Ishikawa (cell line): ENCODE data around the gene RBMS1.

Source experiments
- CEBPB ChIP-seq: IDR thresholded peaks from 2 replicates; pipeline ENCODE4 v1.6.1; 2012
- CREB1 ChIP-seq: IDR thresholded peaks from 2 replicates; pipeline ENCODE4 v1.6.1; 2012; ENCODE audit warnings: low read depth
- EGR1 ChIP-seq: IDR thresholded peaks from 2 replicates; pipeline ENCODE4 v1.6.1; 2012
- EP300 ChIP-seq: IDR thresholded peaks from 2 replicates; pipeline ENCODE4 v1.6.1; 2012; ENCODE audit warnings: borderline replicate concordance
- FOXM1 ChIP-seq: IDR thresholded peaks from 2 replicates; pipeline ENCODE4 v1.6.1; 2012; ENCODE audit warnings: low read depth, borderline replicate concordance
- NFIC ChIP-seq: IDR thresholded peaks from 2 replicates; pipeline ENCODE4 v1.6.1; 2012
- RAD21 ChIP-seq: IDR thresholded peaks from 2 replicates; pipeline ENCODE4 v1.6.1; 2012; ENCODE audit warnings: low read depth
- TAF1 ChIP-seq: IDR thresholded peaks from 2 replicates; pipeline ENCODE4 v1.6.1; 2012; ENCODE audit warnings: low read depth, mild to moderate bottlenecking
- TCF12 ChIP-seq: IDR thresholded peaks from 2 replicates; pipeline ENCODE4 v1.6.1; 2012; ENCODE audit warnings: low read depth
- TEAD4 ChIP-seq: IDR thresholded peaks from 2 replicates; pipeline ENCODE4 v1.6.1; 2012
- YY1 ChIP-seq: IDR thresholded peaks from 2 replicates; pipeline ENCODE4 v1.6.1; 2012; ENCODE audit warnings: low read depth
- ZBTB7A ChIP-seq: IDR thresholded peaks from 2 replicates; pipeline ENCODE4 v1.6.1; 2012; ENCODE audit warnings: low read depth
- TF ChIP-seq, protein P1 (sequence below): IDR thresholded peaks from 2 replicates; pipeline ENCODE4 v1.6.1; 2012
- TF ChIP-seq, protein P2 (sequence below): IDR thresholded peaks from 2 replicates; pipeline ENCODE4 v1.6.1; 2012
- TF ChIP-seq, protein P3 (sequence below): IDR thresholded peaks from 2 replicates; pipeline ENCODE4 v1.6.1; 2012; ENCODE audit warnings: low read depth, mild to moderate bottlenecking

RBMS1 gene

DNA sequence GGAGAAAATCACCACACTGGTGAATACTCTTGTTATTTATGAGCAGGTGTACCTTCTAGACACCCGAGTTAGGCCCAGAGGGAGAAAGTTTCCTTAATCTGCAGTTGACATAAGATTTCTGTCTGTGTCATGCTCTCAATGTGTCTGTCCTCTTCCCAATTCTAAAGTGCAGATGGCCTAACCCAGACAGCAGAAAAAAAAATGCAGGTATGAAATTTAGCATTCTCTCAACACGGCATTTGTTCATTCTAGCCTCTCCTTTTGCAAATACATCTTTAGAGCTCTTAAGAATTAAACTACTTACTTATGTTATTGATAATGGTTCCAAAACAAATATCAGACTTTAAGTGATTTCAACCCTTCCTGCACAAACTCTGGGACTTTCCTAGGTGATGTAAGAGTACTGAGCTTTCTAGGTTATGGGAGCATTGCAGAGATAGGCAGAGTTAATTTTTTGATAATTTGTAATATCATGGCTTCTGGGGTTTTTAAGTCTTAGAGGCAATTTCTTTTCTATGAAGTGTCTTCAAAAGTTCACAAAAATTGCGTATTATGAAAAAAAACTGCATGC lies 260.6 kb downstream of the RBMS1 start:
- TF ChIP-seq TAF1 (no peak), NFIC (no peak), EGR1 (no peak), FOXM1 (no peak)
- TF ChIP-seq, protein P1, sequence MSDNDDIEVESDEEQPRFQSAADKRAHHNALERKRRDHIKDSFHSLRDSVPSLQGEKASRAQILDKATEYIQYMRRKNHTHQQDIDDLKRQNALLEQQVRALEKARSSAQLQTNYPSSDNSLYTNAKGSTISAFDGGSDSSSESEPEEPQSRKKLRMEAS = no peak
- TF ChIP-seq, protein P2, sequence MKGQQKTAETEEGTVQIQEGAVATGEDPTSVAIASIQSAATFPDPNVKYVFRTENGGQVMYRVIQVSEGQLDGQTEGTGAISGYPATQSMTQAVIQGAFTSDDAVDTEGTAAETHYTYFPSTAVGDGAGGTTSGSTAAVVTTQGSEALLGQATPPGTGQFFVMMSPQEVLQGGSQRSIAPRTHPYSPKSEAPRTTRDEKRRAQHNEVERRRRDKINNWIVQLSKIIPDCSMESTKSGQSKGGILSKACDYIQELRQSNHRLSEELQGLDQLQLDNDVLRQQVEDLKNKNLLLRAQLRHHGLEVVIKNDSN = no peak

DNA sequence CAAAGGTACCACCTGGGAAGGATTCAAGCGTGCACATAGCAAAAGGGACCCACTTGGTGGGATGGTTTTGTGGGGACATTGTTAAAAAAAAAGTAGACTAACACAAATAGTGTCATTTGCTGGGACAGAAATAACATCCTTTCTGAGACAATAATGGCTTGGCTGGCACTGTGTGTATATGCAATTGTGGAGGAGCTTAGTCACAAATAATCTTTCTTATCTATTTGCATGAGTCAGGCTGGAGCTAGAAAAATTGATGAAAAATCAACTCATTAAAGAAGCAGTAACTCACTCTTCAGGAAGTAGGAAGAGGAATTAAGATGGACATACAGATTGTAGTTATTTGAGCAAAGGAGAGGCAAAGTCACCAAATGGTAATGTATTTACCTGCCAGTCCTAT lies 264.0 kb downstream of the RBMS1 start:
- no peak for TF ChIP-seq YY1
- no peak for TF ChIP-seq TEAD4

DNA sequence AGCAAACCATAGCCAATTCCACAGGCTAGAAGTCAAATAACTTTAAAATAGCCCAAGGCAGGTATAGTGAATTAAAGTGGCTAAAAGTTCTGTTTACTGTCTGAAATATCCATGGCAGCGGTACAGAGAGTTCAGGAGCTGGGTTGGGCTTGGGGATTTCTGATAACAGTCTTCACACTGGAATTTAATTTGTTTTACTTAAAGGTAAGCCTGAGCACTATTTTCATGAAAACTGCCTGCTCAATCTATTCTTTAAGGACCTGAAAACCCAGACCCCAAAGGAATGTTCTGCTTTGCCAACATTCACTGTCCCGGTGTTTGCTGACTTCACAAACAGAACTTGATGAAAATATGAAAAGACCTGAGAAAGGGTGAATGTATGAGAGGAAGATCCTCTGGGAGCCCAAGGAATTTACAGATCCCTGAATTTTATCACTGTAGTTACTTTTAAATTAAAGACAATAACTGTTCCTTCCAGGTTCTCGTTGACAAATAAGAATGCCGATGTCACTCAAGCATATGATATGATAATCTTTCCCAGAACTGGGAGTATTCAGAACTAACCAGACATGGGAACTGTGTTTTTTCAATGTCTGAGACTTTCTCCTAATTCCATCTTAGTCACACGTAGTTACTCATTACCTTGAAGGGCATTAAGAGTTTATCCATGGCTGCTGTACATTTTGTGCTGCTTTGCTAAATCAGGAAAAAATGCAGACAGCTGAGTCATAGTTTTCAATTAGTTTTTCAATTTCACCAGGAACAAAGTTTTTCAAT lies 265.3 kb downstream of the RBMS1 start:
- TF ChIP-seq YY1 (no peak), FOXM1 (no peak), CREB1 (no peak), EP300 (peak; percentile 74; the same call in 1 of the 2 replicates), TCF12 (peak; percentile 36; the same call in 1 of the 2 replicates), TAF1 (no peak), NFIC (peak; percentile 21; the same call in 1 of the 2 replicates), ZBTB7A (no peak), RAD21 (no peak), EGR1 (no peak)
- TF ChIP-seq, protein P1 = 0 out of 2 replicates have a peak, but pooled peaks have one; percentile 34
- TF ChIP-seq, protein P2 = no peak

DNA sequence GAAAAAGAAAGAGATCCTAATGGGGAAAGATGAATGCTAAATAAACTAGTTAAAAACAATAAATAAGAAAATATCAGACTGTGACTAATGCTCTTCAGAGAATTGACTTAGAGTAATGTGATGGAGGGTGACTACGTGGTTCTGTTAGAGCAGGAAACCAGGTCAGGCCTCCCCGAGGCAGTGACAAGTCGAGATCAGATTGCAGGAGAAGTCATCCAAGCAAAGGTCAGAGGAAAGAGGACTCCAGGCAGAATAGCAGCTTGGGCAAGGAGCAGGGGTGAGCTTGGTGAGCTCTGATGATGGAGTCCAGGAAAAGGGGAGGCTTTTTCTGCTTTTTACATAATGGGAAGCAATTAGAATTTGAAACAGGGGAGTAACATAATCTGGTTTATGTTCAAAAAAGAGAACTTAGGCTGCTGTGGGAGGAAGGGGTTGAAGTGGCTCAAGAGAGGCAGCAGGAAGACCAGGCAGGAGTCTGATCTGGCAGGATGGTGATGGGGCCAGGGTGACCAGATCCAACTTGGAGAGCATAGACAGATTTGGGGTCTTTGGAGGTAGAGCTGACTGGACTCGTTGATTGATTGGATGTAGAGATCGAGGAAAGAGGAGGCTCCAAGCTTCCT lies 266.2 kb downstream of the RBMS1 start:
- TF ChIP-seq NFIC = no peak
- TF ChIP-seq, protein P1 = 0 out of 2 replicates have a peak, but pooled peaks have one; percentile 11

DNA sequence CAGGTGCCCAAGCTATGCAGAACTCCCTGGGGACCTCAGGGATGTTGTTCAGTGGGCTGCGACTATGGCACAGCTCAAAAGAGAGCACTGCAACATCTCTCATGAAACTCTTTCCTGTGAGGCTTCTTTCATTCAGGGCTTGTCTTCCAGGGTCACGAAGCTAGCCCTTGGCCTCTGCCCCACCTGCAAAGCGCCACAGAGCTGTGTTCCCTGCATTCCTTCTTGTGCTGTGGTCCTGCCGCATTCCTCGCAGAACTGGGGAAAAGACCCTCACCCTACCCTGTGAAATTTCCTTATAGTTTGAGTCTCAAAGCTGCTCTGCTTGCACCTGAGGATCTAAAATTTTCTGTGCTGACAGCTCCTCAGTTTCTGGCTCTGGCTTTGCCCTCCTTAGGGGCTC lies 267.2 kb downstream of the RBMS1 start:
- TF ChIP-seq CEBPB (no peak), EP300 (0 out of 2 replicates have a peak, but pooled peaks have one; percentile 7)

DNA sequence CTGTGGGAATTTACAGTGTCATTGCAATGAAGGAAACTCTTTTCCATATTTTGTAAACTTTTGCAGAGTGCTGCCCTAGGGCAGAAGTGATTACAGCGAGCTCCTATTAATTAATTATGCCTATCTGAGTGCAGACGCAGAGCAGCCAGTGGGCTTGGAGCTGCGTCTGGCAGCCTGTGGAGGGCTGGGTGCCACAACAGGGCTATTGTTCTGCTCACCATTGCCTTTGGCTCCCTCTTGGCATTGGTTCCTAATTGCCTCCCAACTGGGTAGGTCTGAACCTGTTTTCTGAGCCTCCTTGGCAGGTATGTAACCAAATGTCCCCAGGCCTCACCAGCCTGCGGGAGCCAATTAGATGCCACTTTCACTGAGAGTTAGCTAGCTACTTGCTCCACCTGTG lies 267.9 kb downstream of the RBMS1 start:
- TF ChIP-seq, protein P2 = no peak
- TF ChIP-seq TEAD4 (no peak; the same call in 1 of the 2 replicates), FOXM1 (peak; percentile 60; the same call in 1 of the 2 replicates), YY1 (no peak), TCF12 (peak; percentile 82), NFIC (peak; percentile 90), EP300 (peak; percentile 77)
- TF ChIP-seq, protein P1 = peak; percentile 51; the same call in 1 of the 2 replicates

DNA sequence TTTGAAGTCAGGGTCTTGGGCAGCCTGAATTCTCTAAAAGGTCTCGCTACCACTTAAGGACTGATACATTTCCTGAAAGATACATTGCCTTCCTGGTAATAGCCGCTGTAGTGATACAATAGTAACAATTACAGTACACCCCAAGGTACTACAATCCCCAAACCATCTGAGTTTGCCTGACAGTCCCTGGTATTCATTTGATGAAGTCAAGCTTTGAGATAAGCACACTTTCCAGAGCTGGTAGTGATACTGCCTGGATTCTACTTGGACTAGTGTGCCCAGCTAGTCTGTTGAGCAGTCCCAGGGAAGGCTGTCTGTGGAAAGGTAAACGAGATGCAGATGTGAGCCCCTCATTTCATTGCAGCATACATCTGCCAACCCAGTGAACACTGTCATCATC lies 269.1 kb downstream of the RBMS1 start:
- TF ChIP-seq CREB1 (no peak), TEAD4 (no peak), TCF12 (no peak), EP300 (no peak), TAF1 (no peak)

DNA sequence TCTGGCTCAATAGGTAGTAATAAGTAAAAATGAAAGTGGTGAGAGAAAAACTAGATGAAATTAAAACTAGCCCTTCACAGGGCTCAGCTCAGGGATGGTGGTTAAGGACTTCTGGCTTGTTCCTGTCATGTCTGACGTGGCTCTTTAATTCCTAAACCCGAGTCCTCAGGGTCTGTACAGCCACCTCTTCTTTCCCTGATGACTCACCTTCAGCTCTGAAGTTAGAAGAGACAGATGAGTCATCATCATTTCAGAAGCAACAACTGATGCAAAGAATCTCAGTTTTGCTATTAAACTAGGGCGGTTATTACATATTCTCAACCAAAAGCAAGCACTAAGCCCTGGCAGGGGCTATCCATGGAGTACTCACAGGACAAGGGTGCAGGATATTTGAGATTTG lies 269.5 kb downstream of the RBMS1 start:
- TF ChIP-seq EP300 (no peak; the same call in 1 of the 2 replicates), NFIC (no peak)
- TF ChIP-seq, protein P1 = no peak

DNA sequence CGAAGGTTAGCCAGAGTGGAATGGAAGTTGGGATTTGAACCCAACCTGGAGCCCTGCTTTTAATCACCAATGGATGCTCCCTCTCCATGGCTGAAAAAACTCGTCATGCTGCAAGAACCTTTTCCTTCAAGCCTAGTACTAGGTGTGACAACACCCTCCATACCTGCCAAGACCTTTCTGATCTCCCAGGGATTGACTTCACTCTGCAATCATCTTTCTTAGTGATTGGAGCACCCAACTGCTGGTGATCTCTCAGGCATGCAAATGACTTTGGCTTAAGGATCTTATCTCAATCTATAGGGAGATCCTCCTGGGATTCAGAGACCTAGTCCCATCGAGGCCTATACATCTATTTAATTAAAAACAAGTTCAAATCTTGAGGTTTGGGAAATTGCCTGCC lies 270.0 kb downstream of the RBMS1 start:
- TF ChIP-seq TEAD4 (no peak), TAF1 (no peak), CREB1 (no peak), TCF12 (no peak), CEBPB (no peak), FOXM1 (no peak), EGR1 (no peak), YY1 (no peak), RAD21 (no peak), ZBTB7A (no peak), EP300 (no peak), NFIC (no peak)
- TF ChIP-seq, protein P3, sequence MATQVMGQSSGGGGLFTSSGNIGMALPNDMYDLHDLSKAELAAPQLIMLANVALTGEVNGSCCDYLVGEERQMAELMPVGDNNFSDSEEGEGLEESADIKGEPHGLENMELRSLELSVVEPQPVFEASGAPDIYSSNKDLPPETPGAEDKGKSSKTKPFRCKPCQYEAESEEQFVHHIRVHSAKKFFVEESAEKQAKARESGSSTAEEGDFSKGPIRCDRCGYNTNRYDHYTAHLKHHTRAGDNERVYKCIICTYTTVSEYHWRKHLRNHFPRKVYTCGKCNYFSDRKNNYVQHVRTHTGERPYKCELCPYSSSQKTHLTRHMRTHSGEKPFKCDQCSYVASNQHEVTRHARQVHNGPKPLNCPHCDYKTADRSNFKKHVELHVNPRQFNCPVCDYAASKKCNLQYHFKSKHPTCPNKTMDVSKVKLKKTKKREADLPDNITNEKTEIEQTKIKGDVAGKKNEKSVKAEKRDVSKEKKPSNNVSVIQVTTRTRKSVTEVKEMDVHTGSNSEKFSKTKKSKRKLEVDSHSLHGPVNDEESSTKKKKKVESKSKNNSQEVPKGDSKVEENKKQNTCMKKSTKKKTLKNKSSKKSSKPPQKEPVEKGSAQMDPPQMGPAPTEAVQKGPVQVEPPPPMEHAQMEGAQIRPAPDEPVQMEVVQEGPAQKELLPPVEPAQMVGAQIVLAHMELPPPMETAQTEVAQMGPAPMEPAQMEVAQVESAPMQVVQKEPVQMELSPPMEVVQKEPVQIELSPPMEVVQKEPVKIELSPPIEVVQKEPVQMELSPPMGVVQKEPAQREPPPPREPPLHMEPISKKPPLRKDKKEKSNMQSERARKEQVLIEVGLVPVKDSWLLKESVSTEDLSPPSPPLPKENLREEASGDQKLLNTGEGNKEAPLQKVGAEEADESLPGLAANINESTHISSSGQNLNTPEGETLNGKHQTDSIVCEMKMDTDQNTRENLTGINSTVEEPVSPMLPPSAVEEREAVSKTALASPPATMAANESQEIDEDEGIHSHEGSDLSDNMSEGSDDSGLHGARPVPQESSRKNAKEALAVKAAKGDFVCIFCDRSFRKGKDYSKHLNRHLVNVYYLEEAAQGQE = no peak
- TF ChIP-seq, protein P1 = no peak
- TF ChIP-seq, protein P2 = no peak
